Astrocyte (in vitro differentiated cells and primary cell): ENCODE results near the gene BDNF.

Source experiments
- EZH2 ChIP-seq: IDR thresholded peaks from 2 replicates; pipeline ENCODE4 v1.6.1; 2012; ENCODE audit warnings: mild to moderate bottlenecking, low read length, inconsistent platforms; ENCODE audit not compliant: insufficient read depth
- TF ChIP-seq, protein P1 (sequence below): IDR thresholded peaks from 2 replicates; pipeline ENCODE4 v1.5.1; 2011; ENCODE audit warnings: low read depth, mild to moderate bottlenecking, inconsistent platforms, low read length, moderate library complexity; ENCODE audit not compliant: insufficient read depth

DNA sequence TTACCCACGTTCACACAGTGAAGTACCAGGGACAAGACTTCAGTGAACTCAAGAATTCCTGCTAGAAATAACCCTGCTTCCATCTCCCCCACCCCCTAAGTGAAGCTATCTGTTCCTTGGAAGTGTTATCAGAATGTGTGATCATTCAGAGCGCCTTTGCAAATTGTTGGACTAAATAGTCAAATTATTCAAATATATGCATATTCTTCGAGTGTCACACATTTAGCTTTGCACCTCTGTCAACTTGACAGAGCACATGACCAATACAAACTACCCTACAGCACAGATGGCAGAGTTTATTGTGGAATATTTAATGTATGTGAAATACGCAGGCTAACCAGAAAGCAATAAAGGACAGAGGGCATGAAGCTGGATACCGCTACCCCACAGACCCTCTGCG lies 2.6 kb upstream of the BDNF start:
- TF ChIP-seq EZH2, result no peak
- TF ChIP-seq, protein P1, sequence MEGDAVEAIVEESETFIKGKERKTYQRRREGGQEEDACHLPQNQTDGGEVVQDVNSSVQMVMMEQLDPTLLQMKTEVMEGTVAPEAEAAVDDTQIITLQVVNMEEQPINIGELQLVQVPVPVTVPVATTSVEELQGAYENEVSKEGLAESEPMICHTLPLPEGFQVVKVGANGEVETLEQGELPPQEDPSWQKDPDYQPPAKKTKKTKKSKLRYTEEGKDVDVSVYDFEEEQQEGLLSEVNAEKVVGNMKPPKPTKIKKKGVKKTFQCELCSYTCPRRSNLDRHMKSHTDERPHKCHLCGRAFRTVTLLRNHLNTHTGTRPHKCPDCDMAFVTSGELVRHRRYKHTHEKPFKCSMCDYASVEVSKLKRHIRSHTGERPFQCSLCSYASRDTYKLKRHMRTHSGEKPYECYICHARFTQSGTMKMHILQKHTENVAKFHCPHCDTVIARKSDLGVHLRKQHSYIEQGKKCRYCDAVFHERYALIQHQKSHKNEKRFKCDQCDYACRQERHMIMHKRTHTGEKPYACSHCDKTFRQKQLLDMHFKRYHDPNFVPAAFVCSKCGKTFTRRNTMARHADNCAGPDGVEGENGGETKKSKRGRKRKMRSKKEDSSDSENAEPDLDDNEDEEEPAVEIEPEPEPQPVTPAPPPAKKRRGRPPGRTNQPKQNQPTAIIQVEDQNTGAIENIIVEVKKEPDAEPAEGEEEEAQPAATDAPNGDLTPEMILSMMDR, result no peak
